Testis (tissue), 3 donors: ENCODE measurements around the gene HBG2. TPM values are rescaled to one million over a fixed set of nuclear protein-coding genes. Genes with fewer than 3 reads are reported as not detected.

Source experiments
- DNase-seq: peaks from one replicate; pipeline ENCODE4 v3.0.0-alpha.2; 2019
- H3K27ac ChIP-seq, 2 donors: fragments of 200-600 bp; sonication (generic); one replicate each; pipeline ENCODE4 v1.5.1; 2019
- H3K27me3 ChIP-seq: fragments of 200-600 bp; sonication (generic); one replicate; pipeline ENCODE4 v1.5.1; 2019
- H3K36me3 ChIP-seq: fragments of 200-600 bp; sonication (generic); one replicate; pipeline ENCODE4 v1.5.1; 2017; ENCODE audit warnings: low read depth; ENCODE audit errors: missing control alignments
- H3K4me1 ChIP-seq: fragments of 200-600 bp; sonication (generic); one replicate; pipeline ENCODE4 v1.5.1; 2019
- H3K4me3 ChIP-seq, 2 donors: fragments of 200-600 bp; sonication (generic); one replicate each; pipeline ENCODE4 v1.5.1; 2017 to 2019
- H3K9me3 ChIP-seq: fragments of 200-600 bp; sonication (generic); one replicate; pipeline ENCODE4 v1.5.1; 2017
- CTCF ChIP-seq, 3 experiments: fragments of 450-650 bp in 2 of 3; fragments of 200-600 bp in 1 of 3; sonication (generic) in 1 of 3; IDR thresholded peaks; one replicate each; pipeline ENCODE4 v1.5.1; 2016 to 2019; ENCODE audit warnings: antibody characterized with exemption in 3 of 3, mild to moderate bottlenecking in 2 of 3, moderate library complexity in 1 of 3
- POLR2A ChIP-seq: fragments of 450-650 bp; IDR thresholded peaks from one replicate; pipeline ENCODE4 v1.6.1; 2017; ENCODE audit warnings: antibody characterized with exemption, mild to moderate bottlenecking, moderate library complexity
- WGBS, 2 donors: methylation state at CpG; one replicate each; pipeline ENCODE4 v1.1.5; 2018; 5-methylcytosine and 5-hydroxymethylcytosine counted together
- intact Hi-C: fragments of 100-400 bp; cut with DNase I; formaldehyde crosslinking; loops from one replicate; pipeline ENCODE4 v1.15.1; 2023; ENCODE audit warnings: low total_unique reads
- polyA plus RNA-seq: library from polyadenylated mRNA; stranded (reverse); fragments of 350-450 nt; fragmentation: Illumina TruSeq; extraction: RNeasy Lipid Tissue Mini Kit (QIAGEN cat#74804); gene quantifications from one replicate; pipeline ENCODE4 v1.2.3, GENCODE V29; 2014; ENCODE audit warnings: low read depth, low replicate concordance; ENCODE audit not compliant: insufficient read depth
- total RNA-seq, 2 donors: library from RNA; depleted of rRNA; stranded (reverse); fragments of >200 nt; gene quantifications; one replicate each; pipeline ENCODE4 v1.2.3, GENCODE V29; 2016

Gene HBG2
- total and polyA plus RNA-seq, 3 donors from 2014 or later = not detected

- no peak for TF ChIP-seq CTCF (IDR thresholded peaks at IDR 0.05)
- no peak for TF ChIP-seq POLR2A
- Histone ChIP-seq H3K27me3 (no peaks in the 10 kb centered on the region), H3K27ac (no peak overlapping the region), H3K4me3 (no peak overlapping the region), H3K36me3 (no peaks in the 10 kb centered on the region), H3K4me1 (no peaks in the 10 kb centered on the region), H3K9me3 (no peaks in the 10 kb centered on the region)
- WGBS, 2 donors = 63 to 74% methylated on average over 2 of the region's 2 CpGs
- intact Hi-C loops = no loop called here
- DNase-seq = no peak
Measured at GRCh38 chr11:5238486-5238885, 16.1 kb downstream of the HBG2 start.

GRCh38 chr11:5237420-5237819 is 17.2 kb downstream of the HBG2 start:
- DNase-seq = no peak
- H3K4me1 ChIP-seq = no peaks in the 10 kb centered on the region
- H3K9me3 ChIP-seq = no peaks in the 10 kb centered on the region
- H3K27ac ChIP-seq = no peak overlapping the region
- TF ChIP-seq POLR2A = no peak
- TF ChIP-seq CTCF (IDR thresholded peaks at IDR 0.05) = no peak
- 87 to 90% methylated on average over 2 of the region's 2 CpGs for WGBS, 2 donors
- intact Hi-C loops = no loop called here
- H3K27me3 ChIP-seq = no peaks in the 10 kb centered on the region
- no peak overlapping the region for H3K4me3 ChIP-seq
- no peaks in the 10 kb centered on the region for H3K36me3 ChIP-seq

- intact Hi-C loops = no loop called here
- 90 to 96% methylated on average over 5 of the region's 5 CpGs for WGBS, 2 donors
- Histone ChIP-seq H3K4me3 (no peak overlapping the region), H3K36me3 (no peaks in the 10 kb centered on the region), H3K27ac (no peak overlapping the region), H3K9me3 (no peaks in the 10 kb centered on the region), H3K4me1 (no peaks in the 10 kb centered on the region), H3K27me3 (no peaks in the 10 kb centered on the region)
- no peak for DNase-seq
- TF ChIP-seq POLR2A = no peak
- no peak for TF ChIP-seq CTCF (IDR thresholded peaks at IDR 0.05)
Measured at GRCh38 chr11:5235364-5236095, 19.1 kb downstream of the HBG2 start.

GRCh38 chr11:5234381-5234834 is 20.2 kb downstream of the HBG2 start, which contains the start of gene HBD:
Gene HBD (minus strand): TSS chr11:5234483. CDS start chr11:5234433, 50 bp downstream.
- Histone ChIP-seq H3K4me3 (no peak within 1 kb of the TSS), H3K27me3 (no peaks in the 10 kb centered on the region), H3K4me1 (no peaks in the 10 kb centered on the region), H3K36me3 (no peaks in the 10 kb centered on the region), H3K9me3 (no peaks in the 10 kb centered on the region), H3K27ac (no peak within 1 kb of the TSS)
- 29 to 31% methylated on average over 2 of the region's 2 CpGs for WGBS, 2 donors
- DNase-seq = no peak
- intact Hi-C loops = no loop called here
- TF ChIP-seq POLR2A = no peak
- no peak for TF ChIP-seq CTCF (IDR thresholded peaks at IDR 0.05)

GRCh38 chr11:5233307-5233706 is 21.3 kb downstream of the HBG2 start:
- no peak for DNase-seq
- WGBS, 2 donors = 85 to 88% methylated on average over 1 of the region's 1 CpG
- no peaks in the 10 kb centered on the region for H3K27me3 ChIP-seq
- H3K27ac ChIP-seq = no peak overlapping the region
- H3K36me3 ChIP-seq = no peaks in the 10 kb centered on the region
- H3K4me1 ChIP-seq = no peaks in the 10 kb centered on the region
- TF ChIP-seq CTCF (IDR thresholded peaks at IDR 0.05) = no peak
- no peak for TF ChIP-seq POLR2A
- no peak overlapping the region for H3K4me3 ChIP-seq
- no peaks in the 10 kb centered on the region for H3K9me3 ChIP-seq
- intact Hi-C loops = no loop called here
